ENCODE data around the gene CCL16. TPM values are rescaled to one million over a fixed set of nuclear protein-coding genes. Genes with fewer than 3 reads are reported as not detected.

CCL16 gene
- polyA plus RNA-seq, 10 donors, result 0.11 to 0.56 (median 0.17) TPM; not detected in 1

GRCh38 chr17:35986643-35987042 is 5.3 kb upstream of the CCL16 start, which contains the start of gene CCL14:
CCL14 (minus strand) TSS chr17:35986729; CDS start chr17:35986649, 80 bp downstream.
- DNase-seq, result peak in 1 of 3 donors; percentile 33

GRCh38 chr17:35984140-35984539 is 2.8 kb upstream of the CCL16 start:
- DNase-seq, result no peak

GRCh38 chr17:35982409-35983191 is 1.3 kb upstream of the CCL16 start:
- no peak for DNase-seq

GRCh38 chr17:35981908-35982330 is 622 bp upstream of the CCL16 start:
- DNase-seq, result no peak

GRCh38 chr17:35978346-35978745 is 3.0 kb downstream of the CCL16 start:
- no peak for DNase-seq

- DNase-seq, result no peak
These were observed 3.8 kb downstream of the CCL16 start for GRCh38 chr17:35977509-35977908.

GRCh38 chr17:35973333-35974260 is 7.7 kb downstream of the CCL16 start:
- no peak for DNase-seq

- DNase-seq, result no peak
These were observed 8.4 kb downstream of the CCL16 start for GRCh38 chr17:35972945-35973332.

- no peak for DNase-seq
These were observed 8.8 kb downstream of the CCL16 start for GRCh38 chr17:35972535-35972934.

- no peak for DNase-seq
These were observed 9.2 kb downstream of the CCL16 start for GRCh38 chr17:35972066-35972465.

- DNase-seq, result peak; percentile 62 to 85 (median 81)
These were observed 11.5 kb downstream of the CCL16 start for GRCh38 chr17:35969558-35970380.

GRCh38 chr17:35968520-35969054 is 12.7 kb downstream of the CCL16 start:
- no peak for DNase-seq

GRCh38 chr17:35965272-35965671 is 16.0 kb downstream of the CCL16 start:
- DNase-seq, result no peak

GRCh38 chr17:35963663-35964062 is 17.6 kb downstream of the CCL16 start:
- no peak for DNase-seq

GRCh38 chr17:35953720-35954119 is 27.6 kb downstream of the CCL16 start:
- no peak for DNase-seq

GRCh38 chr17:35949401-35949800 is 31.9 kb downstream of the CCL16 start:
- no peak for DNase-seq

- DNase-seq, result no peak
These were observed 33.2 kb downstream of the CCL16 start for GRCh38 chr17:35948092-35948491.

GRCh38 chr17:35947156-35947585 is 34.1 kb downstream of the CCL16 start:
- DNase-seq, result peak in 2 of 3 donors; percentile 36 to 51

- no peak for DNase-seq
These were observed 37.1 kb downstream of the CCL16 start for GRCh38 chr17:35944151-35944550.

- no peak for DNase-seq
These were observed 37.8 kb downstream of the CCL16 start, which contains the start of gene LYZL6 for GRCh38 chr17:35943537-35943936. LYZL6 (minus strand) TSS chr17:35943713; CDS start chr17:35939356, 4,357 bp downstream.

- DNase-seq, result no peak
These were observed 38.6 kb downstream of the CCL16 start for GRCh38 chr17:35942588-35943186.

Data from muscle of back (tissue), 11 donors.